Measurements from ENCODE around the gene UBE2U.

- TF ChIP-seq POLR2A (IDR thresholded peaks at IDR 0.05): no peak
- no peak for TF ChIP-seq CTCF (IDR thresholded peaks at IDR 0.05)
Measured at GRCh38 chr1:64196074-64196870, 7.2 kb upstream of the UBE2U start.

All from right lobe of liver (tissue), 4 donors.